HG03196 (cell line): ENCODE measurements around the gene ACTR3C.

Source experiments
- ATAC-seq: cut with Tn5 transposase; IDR thresholded peaks from one replicate; pipeline ENCODE4 v1.9.1; 2021; ENCODE audit not compliant: unreplicated experiment

The ACTR3C gene

DNA sequence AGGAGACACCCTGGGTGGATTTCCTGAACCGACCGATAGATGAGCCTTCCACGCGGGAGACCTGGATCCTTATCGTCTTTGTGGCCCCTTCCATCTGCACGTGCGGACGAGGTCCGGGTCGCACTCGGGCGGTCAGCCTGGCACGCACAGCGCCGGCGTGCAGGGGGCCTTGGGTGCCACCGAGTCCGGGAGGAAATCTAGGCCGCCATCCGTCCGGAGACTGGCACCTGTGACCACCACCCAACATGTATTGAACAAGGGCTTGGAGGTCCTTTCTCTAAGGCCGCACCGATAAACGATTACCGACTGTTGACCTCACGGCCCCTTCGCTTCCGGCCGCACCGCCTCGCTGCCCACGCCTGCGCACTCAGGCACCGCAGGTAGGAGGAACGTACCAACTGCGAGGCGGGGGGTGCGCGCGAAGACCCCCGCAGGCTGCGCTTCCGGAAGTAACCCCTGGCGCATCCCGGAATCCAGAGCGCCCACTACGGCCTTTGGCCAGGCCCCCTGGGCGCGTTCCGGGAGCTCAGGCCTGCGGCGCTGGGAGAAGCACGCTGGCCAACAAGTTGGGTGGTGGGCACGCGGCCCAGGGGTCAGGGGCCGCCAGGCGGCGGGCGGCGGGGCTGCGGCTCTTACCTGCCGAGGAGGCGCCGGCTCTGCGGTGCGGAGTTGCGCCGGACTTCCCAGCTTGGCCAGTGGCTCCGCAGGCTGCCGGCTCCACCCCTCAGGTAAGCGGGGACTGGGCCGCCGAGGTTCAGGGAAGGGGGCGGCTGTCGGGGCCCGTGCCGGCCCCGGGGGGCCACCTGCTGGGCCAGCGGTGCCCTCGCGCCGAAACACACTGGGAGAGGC is at the start of gene ACTR3C, which contains the start of gene LRRC61:
Gene ACTR3C, minus strand, starts transcription at position 713 of the 849 bp plus-strand sequence. CDS start 28,249 bp downstream, outside the sequence.
Gene LRRC61, plus strand, starts transcription at position 523 of the 849 bp plus-strand sequence. CDS start 13,507 bp downstream, outside the sequence.
- ATAC-seq = peak; percentile 55

DNA sequence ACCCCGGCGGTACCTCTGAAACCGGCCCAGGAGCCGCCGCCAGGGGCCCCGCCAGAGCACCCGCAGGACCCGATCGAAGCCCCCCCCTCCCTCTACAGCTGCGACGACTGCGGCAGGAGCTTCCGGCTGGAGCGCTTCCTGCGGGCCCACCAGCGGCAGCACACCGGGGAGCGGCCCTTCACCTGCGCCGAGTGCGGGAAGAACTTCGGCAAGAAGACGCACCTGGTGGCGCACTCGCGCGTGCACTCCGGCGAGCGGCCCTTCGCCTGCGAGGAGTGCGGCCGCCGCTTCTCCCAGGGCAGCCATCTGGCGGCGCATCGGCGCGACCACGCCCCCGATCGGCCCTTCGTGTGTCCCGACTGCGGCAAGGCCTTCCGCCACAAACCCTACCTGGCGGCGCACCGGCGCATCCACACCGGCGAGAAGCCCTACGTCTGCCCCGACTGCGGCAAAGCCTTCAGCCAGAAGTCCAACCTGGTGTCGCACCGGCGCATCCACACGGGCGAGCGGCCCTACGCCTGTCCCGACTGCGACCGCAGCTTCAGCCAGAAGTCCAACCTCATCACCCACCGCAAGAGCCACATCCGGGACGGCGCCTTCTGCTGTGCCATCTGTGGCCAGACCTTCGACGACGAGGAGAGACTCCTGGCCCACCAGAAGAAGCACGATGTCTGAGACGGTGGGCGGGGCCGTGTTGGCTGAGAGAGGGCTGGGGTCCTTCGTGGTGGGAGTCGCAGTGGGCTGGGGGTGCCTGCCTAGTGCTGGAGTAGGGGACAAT is 49.1 kb upstream of the ACTR3C start:
- ATAC-seq = no peak

DNA sequence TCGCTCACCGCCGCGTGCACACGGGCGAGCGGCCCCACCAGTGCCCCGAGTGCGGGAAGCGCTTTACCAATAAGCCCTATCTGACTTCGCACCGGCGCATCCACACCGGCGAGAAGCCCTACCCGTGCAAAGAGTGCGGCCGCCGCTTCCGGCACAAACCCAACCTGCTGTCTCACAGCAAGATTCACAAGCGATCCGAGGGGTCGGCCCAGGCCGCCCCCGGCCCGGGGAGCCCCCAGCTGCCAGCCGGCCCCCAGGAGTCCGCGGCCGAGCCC is 48.6 kb upstream of the ACTR3C start:
- ATAC-seq = no peak

DNA sequence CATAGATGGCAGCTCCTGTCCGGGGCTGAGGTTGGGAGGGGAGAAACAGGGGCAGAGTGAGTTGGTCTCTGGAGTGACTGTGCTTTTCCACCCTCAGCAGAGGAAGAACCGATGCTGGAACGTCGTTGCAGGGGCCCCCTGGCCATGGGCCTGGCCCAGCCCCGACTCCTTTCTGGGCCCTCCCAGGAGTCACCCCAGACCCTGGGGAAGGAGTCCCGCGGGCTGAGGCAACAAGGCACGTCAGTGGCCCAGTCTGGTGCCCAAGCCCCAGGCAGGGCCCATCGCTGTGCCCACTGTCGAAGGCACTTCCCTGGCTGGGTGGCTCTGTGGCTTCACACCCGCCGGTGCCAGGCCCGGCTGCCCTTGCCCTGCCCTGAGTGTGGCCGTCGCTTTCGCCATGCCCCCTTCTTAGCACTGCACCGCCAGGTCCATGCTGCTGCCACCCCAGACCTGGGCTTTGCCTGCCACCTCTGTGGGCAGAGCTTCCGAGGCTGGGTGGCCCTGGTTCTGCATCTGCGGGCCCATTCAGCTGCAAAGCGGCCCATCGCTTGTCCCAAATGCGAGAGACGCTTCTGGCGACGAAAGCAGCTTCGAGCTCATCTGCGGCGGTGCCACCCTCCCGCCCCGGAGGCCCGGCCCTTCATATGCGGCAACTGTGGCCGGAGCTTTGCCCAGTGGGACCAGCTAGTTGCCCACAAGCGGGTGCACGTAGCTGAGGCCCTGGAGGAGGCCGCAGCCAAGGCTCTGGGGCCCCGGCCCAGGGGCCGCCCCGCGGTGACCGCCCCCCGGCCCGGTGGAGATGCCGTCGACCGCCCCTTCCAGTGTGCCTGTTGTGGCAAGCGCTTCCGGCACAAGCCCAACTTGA is 48.0 kb upstream of the ACTR3C start:
- no peak for ATAC-seq

DNA sequence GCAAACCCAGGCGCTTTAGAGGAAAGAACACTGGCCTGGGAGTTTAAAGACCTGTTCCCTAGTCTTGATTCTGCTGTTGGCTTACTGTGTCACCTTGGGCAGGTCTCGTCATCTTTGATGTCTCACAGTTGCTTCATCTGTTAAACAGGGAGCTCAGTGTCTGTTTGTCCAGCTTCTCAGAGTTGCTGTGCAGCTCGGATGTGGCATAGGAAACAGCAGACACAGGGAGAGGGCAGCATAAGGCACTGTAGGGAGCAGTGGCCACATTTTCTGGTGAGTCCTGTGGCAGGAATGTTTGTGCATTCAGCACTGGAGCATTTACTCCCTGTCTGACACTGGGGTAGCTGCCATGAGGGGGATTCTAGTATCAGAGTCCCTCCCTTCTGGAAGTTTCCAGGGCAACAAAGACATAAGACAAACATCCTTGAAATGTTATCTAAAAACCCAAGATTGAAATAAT is 47.3 kb upstream of the ACTR3C start:
- no peak for ATAC-seq

DNA sequence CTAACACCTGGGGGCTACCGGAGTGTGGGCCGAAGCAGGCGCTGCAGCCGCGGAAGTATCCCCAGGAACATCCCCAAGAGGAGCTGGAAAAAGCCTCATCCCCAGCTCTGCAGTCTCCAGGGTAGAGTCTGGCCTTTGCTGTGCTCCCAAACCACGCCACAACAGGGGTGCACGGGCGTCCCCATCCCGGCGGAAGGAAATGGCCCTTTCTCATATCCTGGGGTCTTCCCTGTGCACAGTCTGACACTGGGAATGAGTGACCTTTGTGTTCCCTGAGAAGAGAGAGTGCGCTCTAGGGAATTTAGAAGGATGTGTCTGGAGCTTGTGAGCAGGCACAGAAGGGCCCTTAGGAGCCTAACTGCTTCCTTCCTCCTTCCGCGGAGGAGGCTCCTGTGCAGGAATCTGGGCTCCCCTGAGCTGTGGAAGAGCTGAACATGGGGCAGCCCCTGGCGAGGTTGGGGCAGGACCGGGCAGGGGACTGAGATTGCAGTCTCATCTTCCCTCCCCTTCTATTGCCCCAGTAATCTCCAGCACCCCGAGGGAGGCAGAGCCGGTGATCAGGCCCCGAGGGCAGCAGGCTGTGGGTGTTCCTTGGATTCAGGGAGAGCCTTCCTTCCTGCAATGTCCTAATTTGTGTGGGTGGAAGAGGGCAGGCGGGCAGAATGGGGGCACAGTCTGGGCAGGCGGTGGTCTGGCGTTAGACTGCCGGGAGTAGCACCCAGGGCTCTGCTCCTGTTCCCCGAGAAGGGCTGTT is 46.6 kb upstream of the ACTR3C start:
- peak; percentile 1 for ATAC-seq

DNA sequence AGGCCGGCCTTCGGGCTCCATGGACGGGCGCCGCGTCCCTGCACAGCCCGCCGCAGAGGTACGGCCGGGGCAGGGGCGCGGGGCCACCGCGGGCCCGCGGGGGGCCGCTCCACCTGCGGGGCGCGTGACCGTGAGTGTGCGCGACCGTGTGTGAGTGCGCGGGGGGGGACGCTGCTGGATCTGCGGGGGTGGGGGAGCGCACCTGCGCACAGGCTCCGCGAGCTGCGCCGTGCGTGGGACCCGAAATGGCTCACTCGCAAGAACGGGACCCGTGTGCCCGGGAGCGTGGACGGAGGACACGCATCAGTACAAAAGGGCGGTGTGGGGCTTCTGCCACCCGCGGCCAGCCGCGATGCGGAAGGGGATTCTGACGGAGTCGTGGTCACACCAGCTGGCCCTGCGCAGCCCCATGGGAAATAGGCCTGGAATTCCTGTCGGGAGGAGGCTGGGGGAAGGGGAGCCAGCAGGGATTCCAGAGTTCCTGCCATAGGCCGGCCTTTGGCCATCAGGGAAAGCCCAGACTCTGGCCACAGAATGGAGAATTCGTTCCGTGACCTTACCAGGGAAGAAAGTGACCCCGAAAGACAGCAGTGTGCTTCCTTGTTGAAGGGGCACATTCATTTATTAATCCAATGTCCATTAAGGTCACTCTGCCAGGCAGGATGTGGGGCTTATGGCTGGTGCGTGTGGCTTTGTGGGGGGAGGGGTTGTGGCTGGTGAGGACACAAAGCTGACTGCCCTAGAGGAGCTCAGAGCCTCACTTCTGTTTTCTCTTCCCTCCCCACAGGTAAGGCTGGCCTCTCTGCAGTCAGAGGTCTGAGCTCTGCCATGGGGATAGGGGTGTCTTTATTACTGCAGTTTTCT is 45.8 kb upstream of the ACTR3C start:
- peak; percentile 43 for ATAC-seq

DNA sequence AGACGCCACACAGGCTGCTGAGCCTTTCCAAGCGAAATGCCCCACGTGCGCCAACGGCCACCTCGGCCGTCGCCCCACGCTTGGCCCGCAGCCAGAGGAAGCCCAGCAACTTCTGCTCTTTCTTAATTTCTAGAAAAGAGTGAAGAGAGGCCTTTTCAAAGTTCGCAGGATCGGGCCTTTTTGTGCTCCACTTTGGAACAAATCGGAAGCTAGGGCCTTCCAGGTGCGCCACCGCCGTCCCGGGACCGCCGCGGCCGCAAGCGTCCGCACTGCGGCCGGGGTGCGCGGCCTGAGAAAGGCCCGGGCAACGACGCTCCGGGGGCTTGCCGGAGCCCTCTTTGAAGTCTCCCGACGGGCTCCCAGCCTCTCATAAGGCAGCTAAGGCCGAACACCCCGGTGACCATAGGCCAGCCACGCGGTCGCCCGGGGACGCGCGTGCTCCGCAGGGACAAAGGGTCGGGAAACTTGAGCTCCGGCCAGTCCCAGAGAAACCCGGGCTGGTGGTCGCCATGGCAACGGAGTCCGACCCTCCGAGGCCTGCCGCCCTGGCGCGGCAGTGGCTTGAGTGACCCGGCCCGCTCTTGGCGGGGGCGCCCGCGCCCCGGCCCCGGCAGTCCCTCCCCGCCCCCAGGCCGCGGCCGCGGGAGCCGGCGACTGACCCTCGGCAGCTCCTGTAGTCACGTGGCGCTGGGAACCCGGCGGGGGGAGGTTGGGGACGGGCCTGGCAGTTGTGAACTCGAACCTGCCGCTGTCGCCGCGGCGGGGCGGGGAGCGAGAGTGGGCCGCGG is 44.9 kb upstream of the ACTR3C start, which contains the start of gene REPIN1:
Gene REPIN1, plus strand, starts transcription at position 727 of the 788 bp plus-strand sequence. CDS start 890 bp downstream, outside the sequence.
- peak; percentile 42 for ATAC-seq

DNA sequence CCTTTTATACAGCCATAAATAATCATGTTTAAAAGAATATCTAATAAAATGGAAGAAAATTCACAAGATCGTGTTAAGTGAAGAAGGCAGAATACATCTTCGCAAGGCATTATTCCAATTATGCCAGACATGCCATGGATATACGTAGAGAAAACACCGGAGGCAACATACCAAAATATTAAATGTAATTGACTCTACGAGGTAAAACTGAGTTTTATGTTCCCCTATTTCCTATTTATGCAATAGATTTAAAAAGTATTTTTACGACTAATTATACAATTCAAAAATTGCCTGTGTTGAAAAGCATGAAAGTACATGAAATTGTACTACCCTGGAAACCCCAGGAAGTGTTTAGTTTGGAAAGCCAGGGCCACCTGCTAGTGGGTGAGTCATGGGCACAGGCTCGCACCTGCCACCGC is 44.3 kb upstream of the ACTR3C start:
- ATAC-seq = no peak

DNA sequence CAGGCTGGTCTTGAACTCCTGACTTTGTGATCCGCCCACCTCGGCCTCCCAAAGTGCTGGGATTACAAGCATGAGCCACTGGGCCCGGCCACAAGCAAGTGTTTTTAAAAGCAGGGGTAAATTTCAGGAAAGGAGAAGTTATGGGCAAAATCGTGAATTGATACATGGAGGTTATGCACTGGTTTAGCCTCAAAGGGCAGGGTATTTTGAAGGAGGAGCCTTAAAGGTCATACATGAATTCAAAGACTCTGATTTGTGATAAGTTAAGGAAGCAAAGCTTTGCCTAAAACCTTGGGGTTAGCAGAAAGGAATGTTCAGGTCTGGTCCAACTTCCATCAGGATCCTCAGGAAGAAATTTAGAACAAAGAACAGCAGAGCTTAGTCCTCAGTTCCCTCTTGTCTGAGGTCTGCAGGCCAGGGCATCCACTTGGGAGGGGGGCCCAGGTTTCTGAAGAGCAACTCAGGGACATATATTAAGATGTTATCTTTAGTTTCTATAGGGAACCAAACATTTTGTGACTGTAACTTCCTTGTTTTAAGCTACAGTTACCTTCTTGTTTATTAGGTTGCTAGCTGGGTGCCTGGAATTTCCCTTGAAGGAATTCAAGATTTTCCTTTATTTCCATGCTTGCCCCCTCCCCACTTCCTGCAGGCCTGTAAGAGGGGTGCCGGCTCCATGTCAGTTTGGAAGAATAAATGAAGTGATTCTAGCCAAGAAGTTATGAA is 42.5 kb upstream of the ACTR3C start:
- ATAC-seq = no peak

DNA sequence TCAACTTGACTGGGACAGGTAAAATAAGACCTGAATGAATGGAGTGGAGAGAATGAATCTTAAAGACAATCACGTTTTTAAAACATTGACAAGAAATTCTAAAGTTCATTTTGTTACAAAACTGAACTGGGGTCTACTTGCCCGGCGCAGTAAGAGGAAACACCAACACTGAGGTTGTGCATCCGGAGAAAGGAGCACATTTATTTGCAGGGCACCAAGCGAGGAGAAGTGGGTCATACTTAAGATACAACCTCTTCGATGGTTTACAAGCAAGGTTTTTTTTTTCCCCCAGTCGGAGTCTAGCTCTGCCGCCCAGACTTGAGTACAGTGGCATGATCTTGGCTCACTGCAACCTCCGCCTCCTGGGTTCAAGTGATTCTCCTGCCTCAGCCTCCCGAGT is 41.8 kb upstream of the ACTR3C start:
- no peak for ATAC-seq

DNA sequence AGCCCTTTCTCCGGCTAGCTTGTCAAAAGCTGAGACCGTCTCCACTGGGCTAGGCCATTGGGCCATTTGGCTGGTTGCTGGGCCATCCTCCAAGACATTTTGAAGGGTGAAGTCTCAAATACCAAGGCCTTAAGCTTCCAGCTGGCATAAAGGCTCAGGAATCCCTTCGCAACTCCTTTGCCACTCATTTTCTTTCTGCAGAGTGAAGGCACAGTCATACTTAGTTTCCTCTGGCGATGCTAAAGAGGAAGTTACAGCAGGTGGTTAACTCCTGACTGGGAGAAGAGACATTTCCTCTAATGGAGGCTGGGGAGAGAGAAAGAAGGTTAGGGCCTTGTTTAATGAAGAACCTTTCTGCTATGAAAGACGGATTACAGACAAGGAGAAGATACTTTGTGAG is 40.5 kb upstream of the ACTR3C start:
- no peak for ATAC-seq

DNA sequence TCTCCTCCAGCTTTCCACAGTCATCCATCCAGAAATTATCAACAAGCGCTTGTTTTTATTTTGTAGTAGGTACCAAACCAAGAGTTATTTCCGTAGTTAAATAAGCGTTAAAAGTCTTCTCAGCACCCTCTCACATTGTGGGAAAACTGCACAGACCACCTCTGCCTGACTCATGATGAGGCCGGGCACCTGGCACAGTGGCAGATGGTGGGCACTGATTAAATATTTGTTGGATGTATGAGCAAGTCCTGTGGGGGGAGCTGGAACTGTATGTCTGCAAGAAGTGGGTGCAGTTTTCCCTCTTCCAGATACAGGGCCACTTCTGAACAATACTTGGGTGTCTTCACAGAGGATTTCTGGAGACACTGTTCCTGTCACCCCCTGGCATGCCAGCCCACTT is 40.0 kb upstream of the ACTR3C start:
- no peak for ATAC-seq

DNA sequence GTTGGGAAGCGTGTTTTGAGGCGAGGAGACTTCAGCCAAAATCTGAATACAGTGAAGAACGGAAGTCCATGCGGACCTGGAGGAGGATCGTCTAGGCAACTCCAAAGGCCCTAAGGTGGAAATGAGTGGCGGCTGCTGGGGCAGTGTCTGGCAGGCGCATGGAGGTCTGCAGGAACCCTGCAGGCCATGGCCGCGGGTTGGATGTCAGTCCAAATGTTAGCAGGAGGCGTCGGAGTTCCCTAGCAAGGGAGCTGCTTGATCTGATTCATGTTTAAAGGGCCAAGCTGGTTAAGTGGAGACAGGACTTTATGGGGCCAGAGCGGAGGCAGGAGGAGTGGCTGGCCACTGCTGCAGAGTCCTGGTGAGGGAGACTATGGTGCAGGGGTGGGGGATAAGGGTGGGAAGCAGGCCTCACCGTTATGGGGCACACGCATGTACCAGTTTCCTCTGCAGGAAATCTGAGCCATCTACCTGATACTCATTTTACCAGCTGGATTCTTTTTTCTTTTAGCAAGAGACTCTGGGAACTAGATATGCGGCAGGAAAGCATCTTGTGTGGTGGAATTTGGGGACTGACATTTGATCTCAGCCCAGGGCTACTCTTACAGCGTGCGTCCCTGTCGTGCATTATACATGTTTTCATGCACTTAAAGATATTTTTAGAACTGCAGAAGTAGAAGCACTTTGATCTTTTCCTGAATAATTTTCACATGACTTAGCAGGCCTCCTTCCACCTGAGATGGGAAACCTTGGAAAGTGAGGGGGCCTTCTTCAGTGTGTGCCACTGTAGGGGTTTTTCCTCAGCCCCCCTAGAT is 38.7 kb upstream of the ACTR3C start:
- ATAC-seq = no peak

DNA sequence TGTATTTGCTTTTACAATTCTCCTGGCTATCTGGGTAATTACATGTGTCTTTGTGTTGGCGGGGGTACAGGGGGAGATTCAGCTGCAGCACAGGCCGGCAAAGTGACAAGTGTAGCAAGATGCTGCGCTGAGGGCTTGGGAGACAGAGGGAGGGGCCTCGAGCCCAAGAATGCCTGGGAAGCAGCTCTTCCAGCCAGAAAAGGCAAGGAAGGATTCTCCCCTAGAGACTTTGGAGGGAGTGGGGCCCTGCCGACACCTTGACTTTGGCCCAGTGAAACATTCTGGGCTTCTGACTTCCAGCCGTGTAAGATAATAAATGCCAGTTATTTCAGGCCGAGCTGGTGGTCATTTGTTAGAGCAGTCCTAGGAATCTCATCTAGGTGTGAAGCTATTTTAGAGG is 38.1 kb upstream of the ACTR3C start:
- ATAC-seq = no peak

DNA sequence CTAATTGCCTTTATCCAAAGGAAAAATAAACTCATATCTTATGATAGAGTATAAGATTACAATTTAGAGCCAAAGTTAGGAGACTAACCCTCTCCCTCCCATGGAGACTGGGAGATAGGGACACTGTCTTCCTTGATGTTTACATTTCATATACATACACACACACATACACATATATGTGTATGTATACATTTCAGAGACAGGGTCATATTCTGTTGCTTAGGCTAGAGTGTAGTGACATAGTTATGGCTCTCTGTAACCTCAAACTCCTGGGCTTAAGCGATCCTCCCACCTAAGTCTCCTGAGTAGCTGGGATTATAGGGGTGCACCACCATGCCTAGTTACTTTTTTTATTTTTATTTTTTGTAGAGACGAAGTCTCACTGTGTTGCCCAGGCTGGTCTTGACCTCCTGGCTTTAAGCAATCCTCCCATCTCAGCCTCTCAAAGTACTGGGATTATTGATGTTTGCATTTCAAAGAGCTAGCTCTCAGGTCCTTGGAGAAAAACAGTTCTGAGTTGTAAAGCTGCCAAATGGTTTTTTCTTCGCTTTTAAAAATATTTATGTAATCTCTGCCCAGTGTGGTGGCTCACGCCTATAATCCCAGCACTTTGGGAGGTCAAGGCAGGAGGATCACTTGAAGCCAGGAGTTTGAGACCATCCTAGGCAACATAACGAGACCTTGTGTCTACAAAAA is 37.2 kb upstream of the ACTR3C start:
- ATAC-seq = no peak
